ENCODE data around the gene SEMA3C. TPM values are rescaled to one million over a fixed set of nuclear protein-coding genes. Genes with fewer than 3 reads are reported as not detected.

SEMA3C gene
- total and polyA plus RNA-seq, 2 donors (not counting 1 experiment from before 2014, with no cell fraction given): 310 to 322 TPM

DNA sequence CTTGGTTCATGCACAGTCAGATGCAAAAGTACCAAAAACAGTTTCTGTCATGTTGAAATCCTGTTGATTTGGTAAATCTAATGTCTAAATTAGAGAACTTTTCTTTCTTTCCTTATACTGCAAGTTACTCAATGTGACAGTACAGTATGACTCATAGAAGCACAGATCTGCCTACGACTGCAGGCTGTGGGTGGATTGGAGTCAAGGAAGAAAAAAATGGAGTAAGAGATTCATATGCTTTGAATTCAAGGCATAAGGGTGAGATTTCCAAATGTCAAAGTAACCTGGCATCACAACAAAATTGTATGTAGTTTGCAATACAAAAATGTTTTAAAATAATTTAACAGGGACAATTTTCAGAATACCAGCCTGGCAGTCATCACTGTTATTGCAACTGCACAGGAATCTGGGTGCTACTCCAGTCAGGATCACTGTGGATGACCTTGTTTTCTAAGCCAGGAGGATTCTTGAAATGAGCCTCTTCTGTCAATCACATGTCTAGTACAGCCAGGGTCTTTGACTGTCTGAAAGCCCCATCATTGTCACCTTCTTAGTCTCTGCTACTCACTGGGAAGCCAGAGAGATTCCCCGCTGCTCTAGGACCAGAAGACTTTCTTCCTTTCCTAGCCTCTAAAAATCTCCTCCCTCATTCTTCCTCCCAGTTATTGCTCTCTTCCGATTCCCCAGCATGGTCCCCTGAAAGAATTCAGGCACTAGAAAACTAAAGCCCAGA lies 196.8 kb downstream of the SEMA3C start:
- peak overlapping the region in 1 of 4 experiments; percentile 7 for H3K4me3 ChIP-seq (replicated peaks in 1 of 4; ENCODE audit: control extremely low read depth in 1 of 4, insufficient read depth in 1 of 4, low read depth in 3 of 4, low read length in 4 of 4)
- H3K27me3 ChIP-seq (ENCODE audit: control insufficient read depth, insufficient read depth, low read length): no peaks in the 10 kb centered on the region
- H3K4me2 ChIP-seq (ENCODE audit: extremely low read depth, insufficient read depth, low read length): peak overlapping the region; percentile 46
- no peaks in the 10 kb centered on the region for H3K36me3 ChIP-seq (ENCODE audit: control insufficient read depth, insufficient read depth, low read length)
- peak overlapping the region; percentile 21 for H3K9ac ChIP-seq (ENCODE audit: insufficient read depth, low read length)
- TF ChIP-seq EZH2 (IDR thresholded peaks at IDR 0.05; ENCODE audit: low read length, missing control alignments) (no peak), CTCF (conservative IDR thresholded peaks at IDR 0.05 in 1 of 2, IDR thresholded peaks at IDR 0.05 in 1 of 2; ENCODE audit: low read depth in 1 of 2, low read length in 2 of 2) (no peak)
- no peaks in the 10 kb centered on the region for H4K20me1 ChIP-seq (ENCODE audit: control insufficient read depth, extremely low read depth, insufficient read depth, low read length)
- peak; percentile 92 to 93 for DNase-seq (ENCODE audit: low read depth in 2 of 2)
- peak overlapping the region; percentile 94 for H3K27ac ChIP-seq (ENCODE audit: insufficient read depth, low read length)
- H2AFZ ChIP-seq (ENCODE audit: low read length): no peak overlapping the region
- no peaks in the 10 kb centered on the region for H3K9me3 ChIP-seq (ENCODE audit: control insufficient read depth, insufficient read depth, low read depth, low read length)
- no peaks in the 10 kb centered on the region for H3K79me2 ChIP-seq (ENCODE audit: control insufficient read depth, insufficient read depth, low read length)
- peaks cover 35% of the 10 kb centered on the region for H3K4me1 ChIP-seq (ENCODE audit: control insufficient read depth, extremely low read depth, insufficient read depth, low read length)

- DNase-seq (ENCODE audit: low read depth in 2 of 2): no peak
- Histone ChIP-seq H4K20me1 (ENCODE audit: control insufficient read depth, extremely low read depth, insufficient read depth, low read length) (no peaks in the 10 kb centered on the region), H2AFZ (ENCODE audit: low read length) (no peak overlapping the region), H3K9me3 (ENCODE audit: control insufficient read depth, insufficient read depth, low read depth, low read length) (no peaks in the 10 kb centered on the region), H3K27me3 (ENCODE audit: control insufficient read depth, insufficient read depth, low read length) (no peaks in the 10 kb centered on the region), H3K9ac (ENCODE audit: insufficient read depth, low read length) (no peak overlapping the region), H3K27ac (ENCODE audit: insufficient read depth, low read length) (no peak overlapping the region), H3K79me2 (ENCODE audit: control insufficient read depth, insufficient read depth, low read length) (no peaks in the 10 kb centered on the region), H3K36me3 (ENCODE audit: control insufficient read depth, insufficient read depth, low read length) (no peaks in the 10 kb centered on the region), H3K4me1 (ENCODE audit: control insufficient read depth, extremely low read depth, insufficient read depth, low read length) (peaks cover 31% of the 10 kb centered on the region), H3K4me2 (ENCODE audit: extremely low read depth, insufficient read depth, low read length) (no peak overlapping the region), H3K4me3 (replicated peaks in 1 of 4; ENCODE audit: control extremely low read depth in 1 of 4, insufficient read depth in 1 of 4, low read depth in 3 of 4, low read length in 4 of 4) (no peak overlapping the region)
- TF ChIP-seq EZH2 (IDR thresholded peaks at IDR 0.05; ENCODE audit: low read length, missing control alignments): no peak
- no peak for TF ChIP-seq CTCF (conservative IDR thresholded peaks at IDR 0.05 in 1 of 2, IDR thresholded peaks at IDR 0.05 in 1 of 2; ENCODE audit: low read depth in 1 of 2, low read length in 2 of 2)
Measured at GRCh38 chr7:80720146-80720545, 198.7 kb downstream of the SEMA3C start.

- DNase-seq (ENCODE audit: low read depth in 2 of 2): peak; percentile 14 to 85
- H3K4me2 ChIP-seq (ENCODE audit: extremely low read depth, insufficient read depth, low read length): no peak overlapping the region
- no peak overlapping the region for H3K4me3 ChIP-seq (replicated peaks in 1 of 4; ENCODE audit: control extremely low read depth in 1 of 4, insufficient read depth in 1 of 4, low read depth in 3 of 4, low read length in 4 of 4)
- no peaks in the 10 kb centered on the region for H3K9me3 ChIP-seq (ENCODE audit: control insufficient read depth, insufficient read depth, low read depth, low read length)
- no peak overlapping the region for H3K27ac ChIP-seq (ENCODE audit: insufficient read depth, low read length)
- no peak overlapping the region for H3K9ac ChIP-seq (ENCODE audit: insufficient read depth, low read length)
- peaks cover 24% of the 10 kb centered on the region for H3K4me1 ChIP-seq (ENCODE audit: control insufficient read depth, extremely low read depth, insufficient read depth, low read length)
- no peaks in the 10 kb centered on the region for H3K79me2 ChIP-seq (ENCODE audit: control insufficient read depth, insufficient read depth, low read length)
- TF ChIP-seq CTCF (conservative IDR thresholded peaks at IDR 0.05 in 1 of 2, IDR thresholded peaks at IDR 0.05 in 1 of 2; ENCODE audit: low read depth in 1 of 2, low read length in 2 of 2) (no peak), EZH2 (IDR thresholded peaks at IDR 0.05; ENCODE audit: low read length, missing control alignments) (no peak)
- H3K36me3 ChIP-seq (ENCODE audit: control insufficient read depth, insufficient read depth, low read length): no peaks in the 10 kb centered on the region
- H3K27me3 ChIP-seq (ENCODE audit: control insufficient read depth, insufficient read depth, low read length): no peaks in the 10 kb centered on the region
- H2AFZ ChIP-seq (ENCODE audit: low read length): no peak overlapping the region
- no peaks in the 10 kb centered on the region for H4K20me1 ChIP-seq (ENCODE audit: control insufficient read depth, extremely low read depth, insufficient read depth, low read length)
Measured at GRCh38 chr7:80719261-80719660, 199.6 kb downstream of the SEMA3C start.
